NCI-H1694 treated with DMSO at 0.1 percent for 48 hours (cell line): ENCODE data around the gene NAT8.
"Not testable (repeated sequence)": the region's sequence is repeated elsewhere in the genome, so short reads cannot be mapped to it uniquely, and the experiment has no call there.

ENCODE experiments used
- DNase-seq: peaks from one replicate; lab custom pipeline; 2025; lab: John Stamatoyannopoulos, UW

The NAT8 gene

DNA sequence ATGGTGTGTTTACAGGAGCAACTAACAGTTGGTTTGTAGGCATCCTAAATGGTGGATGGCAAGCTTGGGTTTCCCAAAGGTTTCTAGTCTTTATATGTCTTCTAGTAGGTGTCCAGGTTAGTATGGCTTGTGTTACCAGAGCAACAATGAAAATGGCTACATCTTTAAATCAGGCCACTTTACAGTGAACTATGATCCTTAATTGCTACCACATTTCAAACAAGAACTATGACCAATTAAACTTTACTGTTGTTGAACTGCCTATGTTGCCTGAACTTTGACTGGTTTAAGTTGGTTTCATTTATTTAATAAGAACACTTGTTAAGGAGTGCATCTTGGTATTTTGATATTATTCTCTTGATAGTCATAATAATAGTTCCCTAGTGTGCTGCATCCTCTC, 5.2 kb downstream of the NAT8 start:
- DNase-seq = not testable (repeated sequence)

DNA sequence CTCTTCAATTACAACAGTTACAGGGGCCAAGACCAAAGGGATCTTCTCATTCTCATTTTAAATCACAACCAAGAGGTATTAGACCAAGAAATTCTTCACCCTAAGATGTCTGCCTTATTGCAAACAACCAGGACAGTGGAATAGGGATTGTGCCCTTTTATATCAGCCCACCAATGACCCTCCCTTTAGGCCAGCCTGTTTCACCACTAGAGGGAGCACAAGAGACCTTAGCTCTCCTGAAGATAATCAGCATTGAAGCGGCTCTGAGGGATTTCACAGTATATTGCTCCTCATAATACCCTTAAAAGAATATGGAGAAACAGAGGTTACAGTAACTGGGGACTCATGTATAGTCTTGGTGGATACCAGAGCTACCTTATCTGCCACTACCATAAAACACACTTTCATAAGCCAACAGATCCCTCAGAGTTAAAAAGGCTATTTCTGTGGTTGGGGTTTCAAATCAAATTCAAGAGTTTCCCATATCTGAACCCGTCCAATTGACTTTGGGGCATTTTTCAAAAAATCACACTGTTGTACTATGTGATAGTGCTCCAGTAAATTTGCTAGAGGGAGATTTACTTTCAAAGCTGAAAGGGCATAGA, 11.5 kb downstream of the NAT8 start:
- peak; percentile 7 for DNase-seq

DNA sequence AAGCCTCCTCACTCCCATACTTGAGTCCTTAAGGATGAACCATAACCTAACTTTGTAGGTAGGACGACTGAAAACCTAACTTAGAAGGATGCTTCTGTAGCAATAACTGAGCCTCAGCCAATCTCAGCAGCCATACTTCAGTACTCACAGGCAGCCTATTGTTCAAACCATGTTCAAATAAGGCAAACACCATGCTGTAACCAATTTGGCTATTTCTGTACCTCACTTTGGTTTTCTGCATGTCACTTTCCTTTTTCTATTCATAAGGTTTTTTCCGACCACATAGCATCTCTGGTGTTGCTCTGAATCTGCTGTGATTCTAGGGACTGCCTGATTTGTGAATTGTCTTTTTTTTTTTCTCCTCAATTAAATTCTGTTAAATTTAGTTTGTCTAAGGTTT, 13.7 kb downstream of the NAT8 start:
- DNase-seq = not testable (repeated sequence)

- DNase-seq = not testable (repeated sequence)
Observed at GRCh38 chr2:73626237-73626636, 16.0 kb downstream of the NAT8 start.

GRCh38 chr2:73624625-73625024, 17.6 kb downstream of the NAT8 start:
- not testable (repeated sequence) for DNase-seq

DNA sequence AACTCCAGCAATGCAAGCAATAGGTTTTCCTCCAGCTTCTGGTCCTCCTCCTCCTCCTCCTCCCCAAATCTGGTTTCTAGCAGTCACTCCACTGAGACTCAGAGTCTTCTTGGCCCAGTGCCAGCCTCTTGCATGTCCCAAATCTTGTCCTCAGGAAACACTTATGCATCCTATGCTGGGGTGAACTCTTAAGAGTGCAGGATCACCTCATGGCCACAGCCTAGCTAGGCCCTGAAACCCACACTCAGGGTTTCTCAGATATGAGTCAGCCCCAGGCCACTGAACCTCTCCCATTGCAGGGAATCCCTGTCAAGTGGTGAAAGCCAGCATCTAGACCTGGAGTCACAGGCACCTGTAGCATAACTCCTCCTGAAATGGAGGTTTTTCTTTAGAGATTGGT, 18.2 kb downstream of the NAT8 start:
- DNase-seq = not testable (repeated sequence)

DNA sequence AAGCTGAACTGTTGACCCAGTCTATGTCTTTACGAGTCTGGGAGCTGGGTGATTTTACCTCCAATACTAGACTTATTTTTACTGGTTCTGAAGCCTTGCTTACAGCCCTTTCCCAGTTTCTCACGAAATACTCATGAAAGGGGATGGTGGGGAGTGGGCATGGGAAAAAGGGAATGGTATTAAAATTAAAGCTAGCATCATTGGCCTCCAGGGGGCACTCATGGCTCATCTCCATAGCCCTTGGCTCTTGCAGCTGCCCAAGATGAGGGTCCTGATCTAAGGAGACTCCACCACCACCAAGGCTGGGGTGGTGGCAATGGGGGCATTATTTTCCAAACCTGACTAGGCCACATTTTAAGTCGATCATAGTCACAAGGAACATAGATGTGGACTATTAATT, 22.3 kb downstream of the NAT8 start:
- peak; percentile 1 for DNase-seq

- DNase-seq = no peak
Observed at GRCh38 chr2:73614997-73615396, 27.2 kb downstream of the NAT8 start.

- no peak for DNase-seq
Observed at GRCh38 chr2:73614105-73614504, 28.1 kb downstream of the NAT8 start.

- DNase-seq = no peak
Observed at GRCh38 chr2:73611867-73612266, 30.4 kb downstream of the NAT8 start.

DNA sequence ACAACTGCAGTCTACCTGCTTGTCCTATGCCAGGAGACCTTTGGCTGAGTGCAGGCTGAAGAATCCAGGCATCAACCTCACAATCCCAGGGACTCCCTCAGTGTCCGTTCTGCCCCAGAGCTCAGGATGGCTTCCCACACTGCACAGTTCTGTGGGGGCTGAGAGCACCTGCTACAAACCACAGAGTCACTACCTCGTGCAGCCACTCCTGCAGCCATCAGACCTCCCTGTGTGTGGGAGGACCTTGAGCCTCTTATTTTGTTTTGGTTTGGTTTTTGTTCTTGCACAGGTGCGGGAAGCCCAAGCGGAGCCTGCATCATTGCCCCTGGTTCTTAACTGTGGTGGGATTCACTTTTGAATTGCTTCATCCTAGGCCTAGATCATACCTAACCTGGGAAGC, 31.0 kb downstream of the NAT8 start:
- no peak for DNase-seq

DNA sequence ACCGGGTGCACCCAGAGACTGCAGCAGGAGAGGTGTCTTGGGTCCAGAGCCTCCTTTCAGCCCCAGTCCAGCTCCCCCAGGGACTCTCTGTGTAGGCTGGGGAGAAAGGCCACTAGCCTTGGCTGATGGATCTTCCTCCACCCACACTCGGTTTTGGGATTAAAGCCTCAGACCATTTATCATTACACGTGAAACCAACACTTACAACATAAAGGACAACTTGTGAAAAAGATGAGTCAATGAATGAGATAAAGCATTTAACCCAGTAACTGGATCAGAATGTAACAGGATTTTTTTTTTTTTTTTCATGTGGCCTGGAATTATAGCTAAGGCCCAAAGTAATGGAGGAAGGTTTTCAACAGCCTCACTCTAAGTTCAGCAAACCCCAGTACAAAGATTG, 32.1 kb downstream of the NAT8 start:
- DNase-seq = no peak

DNA sequence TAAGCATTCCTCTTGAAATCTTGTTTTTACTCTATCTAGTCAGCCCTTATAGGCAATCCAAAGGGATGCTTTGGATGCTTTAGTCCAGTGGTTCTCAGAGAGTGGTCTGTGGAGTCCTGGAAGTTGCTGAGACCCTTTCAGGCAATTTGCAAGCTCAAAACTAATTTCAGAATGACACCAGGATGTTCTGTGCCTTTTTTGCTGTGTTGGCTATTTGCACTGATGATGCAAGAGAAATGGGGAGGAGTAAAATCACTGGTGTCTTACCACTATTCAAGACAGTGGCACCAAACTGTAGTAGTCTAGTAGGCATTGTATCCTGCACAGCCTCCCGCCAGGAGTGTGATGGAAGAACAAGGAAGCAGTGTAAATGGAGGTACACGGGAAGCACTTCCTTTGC, 37.6 kb downstream of the NAT8 start:
- DNase-seq = not testable (repeated sequence)

DNA sequence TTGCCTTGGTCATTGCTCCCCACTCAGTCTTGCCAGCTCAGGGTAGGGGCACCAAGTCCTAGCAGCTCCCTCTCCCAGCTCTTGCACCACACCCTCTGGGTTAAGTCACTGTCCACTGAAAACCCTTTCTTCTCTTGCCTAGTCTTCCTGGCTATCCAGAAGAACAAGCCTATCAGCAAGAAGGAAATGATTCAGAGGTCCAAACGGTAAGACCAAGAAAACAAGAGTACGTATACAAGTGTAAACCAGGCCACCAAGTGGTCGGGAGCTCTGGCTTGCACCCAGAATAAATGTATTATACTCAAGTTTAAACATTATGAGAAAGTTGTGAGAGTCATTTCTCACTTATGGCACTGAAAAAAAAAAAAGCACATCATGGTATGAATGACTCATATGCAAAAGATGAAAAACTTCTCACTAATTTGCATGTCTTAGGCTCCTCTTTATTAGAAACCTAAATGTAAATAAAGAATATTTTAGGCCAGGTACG, 39.1 kb downstream of the NAT8 start:
- not testable (repeated sequence) for DNase-seq

DNA sequence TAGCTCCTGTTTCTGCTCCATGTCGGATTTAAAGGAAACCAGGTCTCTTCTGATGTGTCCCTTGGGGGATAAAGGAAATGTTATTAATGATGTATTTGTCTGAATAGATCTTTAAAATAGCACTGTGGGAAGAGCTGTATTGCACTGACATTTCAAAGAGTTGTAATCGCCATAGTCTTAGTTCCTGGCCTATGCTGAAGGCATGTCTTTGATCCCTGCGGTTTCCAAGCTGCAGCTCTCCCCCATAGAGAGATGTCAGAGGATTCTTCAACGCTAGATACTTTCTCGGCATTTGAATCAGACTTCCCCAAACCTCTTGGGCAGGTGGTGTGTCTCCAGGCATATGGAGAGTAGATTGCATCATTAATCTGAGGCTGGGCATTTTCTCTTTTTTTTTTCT, 40.4 kb downstream of the NAT8 start:
- DNase-seq = no peak

DNA sequence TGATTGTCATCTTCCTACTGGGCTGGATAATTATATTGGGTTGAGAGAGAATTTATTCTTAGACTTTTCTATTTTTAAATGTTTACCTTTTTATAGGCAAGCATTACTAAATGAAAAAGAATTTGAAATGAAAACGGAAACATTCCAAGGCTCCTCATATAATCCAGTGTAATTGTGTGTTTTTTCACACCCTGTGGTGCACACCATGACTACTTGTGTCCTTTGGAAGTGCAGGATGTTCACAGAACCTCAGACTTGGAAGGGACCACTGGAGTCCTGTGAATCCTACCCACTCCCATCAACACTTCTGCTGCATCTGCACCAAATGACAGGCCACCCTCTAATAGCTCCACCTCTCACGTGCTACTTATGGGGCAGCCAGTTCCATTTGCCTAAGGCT, 48.0 kb downstream of the NAT8 start:
- DNase-seq = no peak

- no peak for DNase-seq
Observed at GRCh38 chr2:73593680-73594079, 48.5 kb downstream of the NAT8 start.
